HFF-Myc (cell line): ENCODE measurements around the gene RBM19.

Source experiments
- DNase-seq: peaks from one replicate; pipeline ENCODE4 v3.0.0-alpha.2; 2011; ENCODE audit warnings: low read depth; ENCODE audit errors: extremely low read depth
- H3K4me3 ChIP-seq: replicated peaks from 2 replicates; pipeline ENCODE4 v1.5.1; 2011; ENCODE audit warnings: low read depth, mild to moderate bottlenecking, control low read depth, low read length
- TF ChIP-seq, protein P1 (sequence below): IDR thresholded peaks from 2 replicates; pipeline ENCODE4 v1.5.1; 2012; ENCODE audit warnings: mild to moderate bottlenecking, low read depth, low read length, control low read depth; ENCODE audit errors: missing control alignments

The RBM19 gene

GRCh38 chr12:113829212-113829611 lies 136.9 kb downstream of the RBM19 start:
- H3K4me3 ChIP-seq, result no peak overlapping the region
- TF ChIP-seq, protein P1, sequence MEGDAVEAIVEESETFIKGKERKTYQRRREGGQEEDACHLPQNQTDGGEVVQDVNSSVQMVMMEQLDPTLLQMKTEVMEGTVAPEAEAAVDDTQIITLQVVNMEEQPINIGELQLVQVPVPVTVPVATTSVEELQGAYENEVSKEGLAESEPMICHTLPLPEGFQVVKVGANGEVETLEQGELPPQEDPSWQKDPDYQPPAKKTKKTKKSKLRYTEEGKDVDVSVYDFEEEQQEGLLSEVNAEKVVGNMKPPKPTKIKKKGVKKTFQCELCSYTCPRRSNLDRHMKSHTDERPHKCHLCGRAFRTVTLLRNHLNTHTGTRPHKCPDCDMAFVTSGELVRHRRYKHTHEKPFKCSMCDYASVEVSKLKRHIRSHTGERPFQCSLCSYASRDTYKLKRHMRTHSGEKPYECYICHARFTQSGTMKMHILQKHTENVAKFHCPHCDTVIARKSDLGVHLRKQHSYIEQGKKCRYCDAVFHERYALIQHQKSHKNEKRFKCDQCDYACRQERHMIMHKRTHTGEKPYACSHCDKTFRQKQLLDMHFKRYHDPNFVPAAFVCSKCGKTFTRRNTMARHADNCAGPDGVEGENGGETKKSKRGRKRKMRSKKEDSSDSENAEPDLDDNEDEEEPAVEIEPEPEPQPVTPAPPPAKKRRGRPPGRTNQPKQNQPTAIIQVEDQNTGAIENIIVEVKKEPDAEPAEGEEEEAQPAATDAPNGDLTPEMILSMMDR, result no peak
- DNase-seq, result no peak

DNA sequence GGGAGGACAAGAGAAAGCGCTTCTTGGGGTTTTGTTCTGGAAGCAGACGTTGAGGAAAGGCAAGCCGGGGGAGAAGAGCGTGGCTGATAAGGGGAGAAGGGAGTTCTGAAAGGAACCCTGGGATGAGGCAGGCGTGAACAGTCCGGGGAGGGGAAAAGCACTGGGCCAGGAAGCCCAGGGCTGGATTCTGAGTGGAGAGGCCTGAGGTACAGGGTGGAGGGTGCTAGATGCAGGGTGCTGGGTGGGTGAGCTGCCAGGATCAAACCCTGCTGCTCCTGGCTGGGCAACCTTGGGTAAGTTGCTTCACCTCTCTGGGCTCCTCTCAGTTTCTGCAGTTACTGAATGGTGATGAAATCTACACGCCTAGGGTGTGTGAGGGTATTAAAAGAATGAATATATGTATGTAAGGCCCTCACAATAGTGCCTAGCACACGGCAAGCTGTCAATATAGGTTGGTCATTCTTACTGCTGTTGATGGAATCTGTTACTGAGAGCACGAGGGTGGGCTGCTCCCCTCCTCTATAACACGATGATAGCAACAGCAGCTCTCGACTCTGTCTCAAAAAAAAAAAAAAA lies 138.5 kb downstream of the RBM19 start:
- TF ChIP-seq, protein P1, result no peak
- H3K4me3 ChIP-seq, result no peak overlapping the region
- DNase-seq, result no peak

DNA sequence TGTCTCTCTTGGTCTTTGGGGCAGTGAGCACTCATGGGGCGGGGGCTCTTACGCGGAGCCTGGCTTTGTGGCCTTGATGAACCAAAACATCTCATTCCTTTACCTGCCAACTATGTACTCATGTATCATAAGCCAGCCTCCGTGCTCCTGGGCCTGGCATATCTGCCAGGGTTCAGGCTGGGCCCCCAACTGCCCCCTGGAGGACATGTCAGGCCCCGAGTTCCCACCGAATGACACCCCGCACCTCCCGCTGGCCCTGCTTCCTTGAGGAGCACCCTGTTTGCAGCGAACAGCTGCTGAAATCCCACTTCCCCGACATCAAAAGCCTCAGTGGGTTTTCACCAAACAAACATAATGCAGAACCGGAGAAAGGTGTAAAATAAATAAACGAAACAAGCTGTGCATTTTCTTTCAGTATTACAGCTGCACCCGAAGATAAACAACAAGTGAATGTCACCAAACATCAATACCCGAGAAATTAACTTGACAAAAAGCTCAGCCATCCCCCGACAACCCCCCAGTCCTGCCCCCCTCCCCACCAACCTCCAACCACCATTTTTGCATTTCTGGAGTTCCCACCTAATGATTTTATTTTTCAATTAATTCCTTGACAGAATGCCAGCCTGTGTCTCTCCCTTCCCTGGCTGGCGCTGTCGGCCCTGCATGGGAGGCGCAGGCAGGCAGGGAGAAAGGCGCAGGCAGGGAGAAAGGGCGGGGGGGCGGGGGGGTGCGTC lies 139.2 kb downstream of the RBM19 start:
- no peak for DNase-seq
- TF ChIP-seq, protein P1, result no peak

DNA sequence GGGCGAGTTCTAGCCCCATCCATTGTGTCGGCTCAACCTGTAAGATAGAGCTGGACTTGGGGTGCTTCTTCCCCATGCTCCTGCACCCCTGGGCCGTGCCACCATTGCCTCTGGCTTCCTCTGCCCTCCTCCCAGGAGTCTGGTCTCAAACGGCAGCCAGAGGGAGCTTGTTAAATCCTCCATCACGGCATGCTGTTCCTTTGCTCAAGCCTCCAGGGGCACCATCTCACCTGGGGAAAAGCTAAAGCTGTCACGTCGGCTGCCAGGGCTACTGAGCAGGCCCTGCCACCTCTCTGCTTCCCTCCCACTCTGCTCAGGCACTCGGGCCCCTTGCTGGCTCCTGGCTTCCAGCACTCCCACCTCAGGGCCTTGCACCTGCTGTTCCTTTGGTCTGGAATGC lies 140.4 kb downstream of the RBM19 start:
- TF ChIP-seq, protein P1, result no peak
- DNase-seq, result no peak
- H3K4me3 ChIP-seq, result no peak overlapping the region

More for the DNA sequence above, 139.2 kb downstream of the RBM19 start:
- no peak overlapping the region for H3K4me3 ChIP-seq

- no peak overlapping the region for H3K4me3 ChIP-seq
- TF ChIP-seq, protein P1, result no peak
- no peak for DNase-seq
Measured at GRCh38 chr12:113823816-113824215, 142.3 kb downstream of the RBM19 start.

- TF ChIP-seq, protein P1, result no peak
- no peak for DNase-seq
- H3K4me3 ChIP-seq, result no peak overlapping the region
Measured at GRCh38 chr12:113823016-113823415, 143.1 kb downstream of the RBM19 start.
